NCI-H2196 (cell line): ENCODE data around the gene STX8.
"Not testable (repeated sequence)": the region's sequence is repeated elsewhere in the genome, so short reads cannot be mapped to it uniquely, and the experiment has no call there.

Experiments used
- DNase-seq: peaks from one replicate; lab custom pipeline; 2025; ENCODE audit not compliant: unreplicated experiment; lab: John Stamatoyannopoulos, UW

STX8 gene

DNA sequence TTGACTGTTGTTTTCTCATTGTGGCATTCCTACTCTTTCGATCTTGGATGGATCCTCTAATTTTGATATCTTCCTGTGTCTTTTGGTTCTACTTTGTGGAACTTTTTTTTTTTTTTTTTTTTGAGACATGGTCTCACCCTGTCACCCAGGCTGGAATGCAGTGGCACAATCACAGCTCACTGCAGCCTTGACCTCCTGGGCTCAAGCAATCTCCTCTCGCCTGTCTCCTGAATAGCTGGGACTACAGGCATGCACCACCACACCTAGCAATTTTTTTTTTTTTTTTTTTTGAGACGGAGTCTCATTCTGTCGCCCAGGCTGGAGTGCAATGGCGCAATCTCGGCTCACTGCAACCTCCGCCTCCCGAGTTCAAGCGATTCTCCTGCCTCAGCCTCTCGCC lies 220.4 kb downstream of the STX8 start:
- DNase-seq: not testable (repeated sequence)

DNA sequence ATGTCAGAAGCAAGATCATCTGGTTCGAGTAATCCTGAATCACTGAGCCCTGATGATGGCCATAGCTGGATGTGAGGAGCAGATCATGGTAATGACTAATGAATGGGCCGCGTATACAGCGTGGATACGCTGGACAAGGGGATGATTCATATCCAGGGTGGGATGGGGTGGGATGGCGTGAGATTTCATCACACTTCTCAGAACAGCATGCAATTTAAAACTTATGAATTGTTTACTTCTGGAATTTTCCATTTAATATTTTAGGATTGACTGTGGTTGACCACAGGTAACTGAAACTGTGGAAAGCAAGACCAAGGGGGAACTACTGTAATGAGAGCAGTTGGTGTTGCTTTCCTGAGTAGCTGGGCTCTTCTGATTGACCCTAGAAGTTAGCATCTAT lies 225.5 kb downstream of the STX8 start:
- no peak for DNase-seq

- no peak for DNase-seq
These were observed 229.2 kb downstream of the STX8 start for GRCh38 chr17:9346296-9346926.

- DNase-seq: no peak
These were observed 232.1 kb downstream of the STX8 start for GRCh38 chr17:9343516-9343915.

DNA sequence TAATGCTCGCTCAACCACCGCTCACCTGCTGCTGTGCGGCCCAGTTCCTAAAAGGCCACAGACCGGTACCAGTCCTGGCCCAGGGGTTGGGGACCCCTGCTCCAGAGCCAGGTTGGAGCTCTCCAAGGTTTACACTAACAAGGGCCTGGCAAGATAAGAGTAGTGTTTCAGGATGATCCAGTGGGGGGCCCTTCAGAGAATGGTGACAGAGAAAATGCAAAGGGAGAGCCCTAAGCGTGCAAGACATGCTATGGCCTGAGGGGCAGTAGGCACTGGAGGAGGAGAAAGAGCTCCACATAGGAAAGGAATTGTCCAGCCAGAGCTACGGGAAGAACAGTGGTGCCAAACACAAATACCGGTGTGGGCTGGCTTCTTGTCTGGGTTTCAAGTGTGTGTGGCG lies 233.4 kb downstream of the STX8 start:
- DNase-seq: no peak

- DNase-seq: no peak
These were observed 235.7 kb downstream of the STX8 start for GRCh38 chr17:9339958-9340357.

- DNase-seq: not testable (repeated sequence)
These were observed 236.1 kb downstream of the STX8 start for GRCh38 chr17:9339482-9339881.

DNA sequence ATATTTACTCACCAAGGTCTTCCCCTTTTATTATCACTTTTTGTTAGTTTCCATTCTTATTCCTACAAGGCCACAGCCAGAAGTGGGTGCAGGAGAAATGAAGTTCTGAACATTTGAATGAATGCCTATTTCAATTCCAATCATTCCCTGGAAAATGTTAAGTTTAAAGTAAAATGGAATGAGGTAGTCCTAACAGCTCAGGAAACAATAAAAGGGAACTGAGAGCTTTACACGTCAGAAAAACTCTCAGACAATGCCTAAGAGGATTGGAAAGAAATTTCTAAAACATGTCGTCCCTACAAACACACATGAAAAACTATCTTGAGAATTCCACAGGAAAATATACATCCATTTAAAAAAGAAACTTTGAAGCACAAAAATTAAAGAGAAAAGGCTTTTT lies 238.8 kb downstream of the STX8 start:
- DNase-seq: no peak

GRCh38 chr17:9334536-9335446 lies 240.8 kb downstream of the STX8 start:
- DNase-seq: no peak

DNA sequence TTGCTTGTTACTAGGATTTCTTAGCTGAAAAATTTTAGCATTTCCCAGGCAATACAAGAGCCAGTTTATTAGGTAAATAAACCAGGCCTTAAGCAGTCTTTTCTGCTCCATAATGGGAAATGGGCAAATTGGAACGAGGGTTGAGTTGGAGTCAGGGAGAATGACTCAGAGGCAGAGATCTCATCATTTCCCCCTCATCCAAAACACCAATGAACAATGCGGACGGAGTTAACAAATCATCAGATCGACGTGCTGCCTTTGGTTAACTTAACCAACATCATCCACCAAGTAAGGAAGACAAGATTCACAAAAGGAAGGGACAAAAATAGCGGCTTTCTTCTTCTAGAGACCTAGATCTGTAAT lies 243.5 kb downstream of the STX8 start:
- no peak for DNase-seq

DNA sequence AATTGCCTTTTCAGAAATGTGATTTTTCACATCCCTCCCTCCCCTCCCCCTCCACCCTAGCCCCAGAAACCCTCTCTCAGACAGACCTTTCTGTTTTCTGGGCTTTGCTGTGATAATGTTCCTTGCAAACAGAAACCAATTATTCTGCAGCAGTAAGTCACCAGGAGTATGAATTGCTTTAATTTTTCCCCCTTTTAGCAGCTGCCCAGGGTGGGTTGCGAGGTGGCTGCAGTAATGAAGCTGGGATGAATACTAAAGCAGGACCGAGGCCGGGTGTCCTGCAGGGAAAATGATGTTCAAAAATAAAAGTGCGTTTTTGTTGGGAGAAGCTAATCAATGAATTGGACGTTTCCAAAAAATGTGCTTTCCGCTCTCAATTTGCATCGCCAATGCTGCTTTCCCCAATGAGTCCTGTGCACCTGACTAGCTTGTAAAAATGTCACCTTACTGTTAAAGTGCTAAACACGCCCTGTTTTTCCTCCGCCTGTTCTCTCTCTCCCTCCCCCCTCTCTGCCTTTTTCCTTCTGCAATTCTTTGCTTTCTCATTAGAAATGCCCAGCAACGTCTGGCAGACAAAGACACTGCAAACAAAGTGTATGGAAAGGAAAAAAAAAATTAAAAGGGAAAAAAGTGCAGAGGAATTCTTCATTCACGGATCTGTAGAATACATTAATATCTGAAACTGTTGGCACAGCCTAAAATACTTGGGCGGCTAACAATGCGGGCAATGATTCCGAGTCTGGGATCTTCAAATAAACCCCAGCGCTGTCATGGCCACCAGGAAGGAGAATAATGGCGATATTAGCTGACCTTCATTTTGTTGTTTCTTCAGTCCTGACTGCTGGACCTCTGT lies 244.1 kb downstream of the STX8 start:
- DNase-seq: no peak

DNA sequence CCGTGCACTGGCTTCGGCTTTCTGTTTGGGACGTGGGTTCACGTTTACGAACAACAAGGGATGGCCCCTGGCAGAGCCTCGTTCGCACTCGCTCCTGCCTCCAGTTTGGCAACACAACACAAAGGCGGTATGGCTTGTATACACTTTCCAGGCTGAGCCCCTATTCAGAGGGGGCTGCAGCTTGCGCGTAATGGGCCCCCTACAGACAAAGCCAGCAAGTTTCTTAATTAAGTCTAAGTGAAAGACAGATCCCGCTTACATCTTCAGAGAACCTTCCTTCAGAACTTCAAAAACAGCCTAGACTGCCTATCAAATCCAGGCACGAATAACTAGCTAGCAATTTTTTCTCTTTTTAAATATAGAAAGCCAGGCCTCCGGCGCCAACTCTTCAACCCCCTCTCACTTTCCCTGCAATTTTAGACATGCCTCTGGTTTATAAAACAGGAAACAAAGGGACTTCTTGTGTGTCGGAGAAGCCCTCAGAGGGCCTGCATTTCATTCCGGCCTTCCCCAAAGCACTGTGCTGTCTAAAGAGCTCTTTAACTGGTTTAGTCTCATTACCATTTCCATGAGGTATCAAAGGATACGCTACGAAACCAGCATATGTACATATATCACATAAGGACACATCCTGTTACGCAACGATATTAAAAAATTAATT lies 244.9 kb downstream of the STX8 start:
- DNase-seq: no peak

DNA sequence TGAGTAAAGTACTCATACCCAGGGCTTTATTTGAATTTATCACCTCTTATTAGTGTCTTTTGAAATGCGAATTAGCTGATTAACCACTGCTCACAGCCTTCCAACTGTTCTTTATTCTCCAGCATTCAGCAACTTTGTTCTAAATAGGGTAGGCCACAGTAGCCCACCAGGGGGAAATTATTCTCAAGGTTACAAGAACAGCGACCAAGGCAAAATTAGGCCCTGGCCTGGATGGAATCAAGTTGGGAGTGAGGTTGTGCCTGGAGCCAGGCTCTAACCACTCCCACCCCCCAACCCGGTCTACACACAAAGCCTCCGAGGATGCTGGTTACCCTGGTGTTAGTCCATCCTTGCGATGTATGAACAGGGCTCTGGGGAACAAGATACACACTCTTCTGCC lies 245.5 kb downstream of the STX8 start:
- DNase-seq: no peak

DNA sequence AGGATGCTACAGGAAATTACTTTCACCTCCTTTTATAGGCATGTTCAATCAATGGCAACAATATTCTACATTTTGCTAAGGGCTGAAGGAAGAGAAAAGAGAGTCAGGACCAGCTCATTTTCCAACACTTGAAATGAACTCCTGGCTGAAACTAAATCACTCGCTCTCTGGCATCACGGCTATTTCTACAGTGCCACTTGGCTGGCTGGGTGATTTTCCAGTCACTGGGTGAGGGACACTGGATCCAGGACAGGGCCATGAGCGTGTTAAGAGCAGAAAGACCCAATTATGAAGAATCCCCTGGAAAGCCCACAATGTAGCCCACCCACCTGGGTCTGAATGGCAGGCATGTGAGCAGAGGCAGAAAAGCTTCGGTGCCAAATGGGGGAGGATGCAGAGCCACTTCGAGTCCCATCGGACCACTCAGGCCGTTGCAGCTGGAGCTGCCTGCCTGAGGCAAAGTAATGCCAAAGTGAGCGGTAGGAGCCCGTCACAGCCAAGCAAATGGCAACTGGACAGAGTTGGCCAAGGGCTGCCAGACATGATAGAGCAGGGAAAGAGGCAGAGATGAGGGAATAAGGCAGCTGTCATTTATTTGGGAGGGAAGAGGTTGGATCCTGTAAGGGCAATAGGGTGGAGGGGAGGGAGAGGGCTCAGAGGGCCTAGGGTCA lies 246.2 kb downstream of the STX8 start:
- no peak for DNase-seq

DNA sequence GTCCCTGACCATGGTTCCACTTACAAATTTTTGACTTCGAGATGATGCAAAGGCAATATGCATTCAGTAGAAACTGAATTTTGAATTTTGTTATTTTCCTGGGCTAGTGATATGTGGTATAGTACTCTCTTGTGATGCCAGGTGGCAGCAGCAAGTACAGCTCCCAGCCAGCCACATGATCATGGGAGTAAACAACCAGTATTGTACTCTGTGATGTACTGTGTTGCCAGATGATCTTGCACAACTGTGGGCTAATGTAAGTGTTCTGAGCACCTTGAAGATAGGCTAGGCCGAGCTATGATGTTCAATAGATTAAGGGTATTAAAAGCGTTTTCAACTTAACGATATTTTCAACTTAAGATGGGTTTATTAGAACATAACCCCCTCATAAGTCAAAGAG lies 250.8 kb downstream of the STX8 start:
- no peak for DNase-seq

GRCh38 chr17:9322326-9322725 lies 253.3 kb downstream of the STX8 start:
- no peak for DNase-seq

DNA sequence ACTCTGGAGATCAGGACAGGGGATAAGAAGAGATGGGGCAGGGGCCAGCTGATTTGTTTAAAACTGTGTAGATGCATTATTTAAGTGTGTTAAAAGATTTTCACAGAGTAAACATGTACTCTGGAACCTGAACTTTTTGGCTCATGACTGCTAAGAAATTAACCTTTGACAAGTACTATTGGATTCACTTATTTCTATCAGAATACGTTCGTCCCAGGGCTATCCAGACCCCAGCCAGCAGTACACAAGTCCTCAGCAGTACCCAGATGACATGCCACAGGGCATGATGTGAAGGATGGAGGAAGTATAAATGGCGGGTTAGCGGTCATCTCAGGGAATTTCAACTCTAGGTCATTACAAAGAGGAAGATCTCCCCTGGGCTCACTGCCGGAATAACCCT lies 253.7 kb downstream of the STX8 start:
- no peak for DNase-seq

DNA sequence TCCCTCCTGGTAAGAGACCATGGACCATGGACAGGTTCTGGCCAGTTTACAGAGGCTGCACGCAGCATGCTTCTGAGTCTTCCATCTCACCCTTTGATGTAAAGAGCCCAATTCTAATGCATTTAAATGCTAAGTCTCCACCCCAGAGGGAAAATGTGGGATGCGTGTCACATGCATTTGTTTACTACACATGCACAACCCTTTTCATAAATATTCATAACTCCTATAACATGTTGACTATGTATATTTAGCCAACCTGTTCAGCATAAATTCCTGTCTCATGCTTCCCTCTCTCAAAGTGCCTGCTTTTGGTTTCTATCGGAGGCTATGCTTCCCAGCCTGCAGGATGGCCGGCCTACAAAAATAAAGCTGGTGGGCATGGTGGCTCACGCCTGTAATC lies 260.3 kb downstream of the STX8 start:
- no peak for DNase-seq

DNA sequence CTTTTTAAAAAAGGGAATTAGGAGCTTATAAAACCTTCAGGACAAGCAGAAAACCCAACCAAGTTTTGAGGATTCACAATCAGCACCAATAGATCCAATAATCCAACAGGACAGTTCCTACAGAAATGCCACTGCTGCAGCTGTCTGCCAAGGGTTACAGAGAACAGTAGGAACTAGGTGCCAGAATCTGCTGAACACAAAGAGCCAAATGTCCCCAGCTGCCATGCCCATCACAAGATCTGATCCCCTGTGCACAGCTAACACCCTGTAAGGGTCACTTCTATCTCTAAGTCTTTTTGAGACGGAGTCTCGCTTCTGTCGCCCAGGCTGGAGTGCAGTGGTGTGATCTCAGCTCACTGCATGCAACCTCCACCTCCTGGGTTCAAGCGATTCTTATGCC lies 262.3 kb downstream of the STX8 start:
- no peak for DNase-seq

- no peak for DNase-seq
These were observed 266.4 kb downstream of the STX8 start for GRCh38 chr17:9309216-9309615.

DNA sequence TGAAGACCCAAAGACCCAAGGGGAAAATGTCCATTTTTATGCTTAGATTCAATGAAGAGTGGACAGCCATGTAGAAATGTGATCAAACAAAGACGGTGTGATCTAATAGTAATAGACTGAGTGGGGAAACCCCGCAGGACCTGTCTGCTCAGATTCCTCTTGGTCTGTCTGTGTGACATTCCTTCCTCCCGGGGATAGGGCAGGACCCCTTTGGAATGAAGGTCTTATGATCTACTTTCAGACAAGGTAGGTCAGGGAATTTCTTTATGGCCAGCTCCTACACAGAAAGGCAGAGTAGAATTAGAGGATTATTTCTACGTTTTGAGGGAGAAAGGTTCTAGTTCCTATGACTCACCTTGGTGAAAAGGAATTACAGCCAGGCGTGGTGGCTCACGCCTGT lies 267.6 kb downstream of the STX8 start:
- no peak for DNase-seq
